Brain pericyte (primary cell): ENCODE data around the gene GPBP1L1.
"Not testable (repeated sequence)": the region's sequence is repeated elsewhere in the genome, so short reads cannot be mapped to it uniquely, and the experiment has no call there.

Experiments used
- DNase-seq: peaks from one replicate; pipeline ENCODE4 v3.0.0-alpha.2; 2012; ENCODE audit warnings: low read depth, low spot score

The GPBP1L1 gene

DNA sequence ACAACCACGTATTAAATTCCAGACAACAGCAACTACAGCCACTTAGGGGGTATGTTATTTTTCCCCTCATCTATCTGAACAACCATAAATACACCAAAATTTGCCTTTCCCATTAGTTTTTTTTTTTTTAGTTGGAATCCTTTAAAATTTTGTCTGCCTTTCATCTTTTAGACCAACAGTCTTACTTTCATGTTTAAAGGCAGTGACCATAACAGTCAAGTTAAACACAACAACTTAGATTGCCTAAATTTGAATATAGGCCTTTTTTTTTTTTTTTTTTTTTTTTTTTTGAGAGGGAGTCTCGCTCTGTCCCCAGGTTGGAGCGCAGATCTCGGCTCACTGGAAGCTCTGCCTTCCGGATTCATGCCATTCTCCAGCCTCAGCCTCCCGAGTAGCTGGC lies 3.4 kb downstream of the GPBP1L1 start:
- DNase-seq: no peak

DNA sequence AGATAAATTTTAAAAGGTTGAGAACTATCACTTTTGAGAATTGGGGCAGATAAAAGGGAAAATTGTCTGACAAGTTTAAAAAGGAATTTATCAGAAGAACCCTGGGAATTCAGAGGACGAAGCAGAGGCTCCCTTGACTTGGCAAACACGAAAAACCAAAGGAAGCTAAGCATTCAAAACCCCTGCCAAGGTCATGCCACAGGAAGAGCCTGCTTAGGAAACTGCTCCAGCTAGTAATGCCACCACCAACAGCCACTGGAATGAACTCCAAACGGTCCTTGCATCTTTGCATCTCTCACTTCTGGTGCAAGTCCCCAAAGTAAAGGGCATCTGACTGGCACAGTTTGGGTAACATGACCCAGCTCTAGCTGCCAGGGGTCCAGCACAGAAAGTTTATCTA lies 7.2 kb downstream of the GPBP1L1 start:
- DNase-seq: no peak

DNA sequence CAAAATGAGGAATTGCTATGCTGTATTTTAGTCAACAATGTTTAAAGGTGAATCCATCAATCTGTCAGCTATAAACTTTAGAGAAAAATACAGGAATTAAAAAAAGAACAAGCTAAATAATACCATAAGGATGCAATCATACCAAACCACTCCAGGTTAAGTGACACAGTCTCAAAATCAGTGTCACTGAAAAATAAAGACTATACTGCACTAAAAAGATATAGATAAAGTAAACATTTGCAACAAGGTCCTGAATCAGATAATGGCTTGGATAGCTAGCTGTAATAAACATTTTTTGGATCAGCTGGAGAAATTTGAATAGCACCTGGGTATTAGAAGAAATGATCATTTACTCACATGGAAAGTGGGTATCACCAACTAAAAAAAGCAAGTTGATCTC lies 7.8 kb downstream of the GPBP1L1 start:
- no peak for DNase-seq

DNA sequence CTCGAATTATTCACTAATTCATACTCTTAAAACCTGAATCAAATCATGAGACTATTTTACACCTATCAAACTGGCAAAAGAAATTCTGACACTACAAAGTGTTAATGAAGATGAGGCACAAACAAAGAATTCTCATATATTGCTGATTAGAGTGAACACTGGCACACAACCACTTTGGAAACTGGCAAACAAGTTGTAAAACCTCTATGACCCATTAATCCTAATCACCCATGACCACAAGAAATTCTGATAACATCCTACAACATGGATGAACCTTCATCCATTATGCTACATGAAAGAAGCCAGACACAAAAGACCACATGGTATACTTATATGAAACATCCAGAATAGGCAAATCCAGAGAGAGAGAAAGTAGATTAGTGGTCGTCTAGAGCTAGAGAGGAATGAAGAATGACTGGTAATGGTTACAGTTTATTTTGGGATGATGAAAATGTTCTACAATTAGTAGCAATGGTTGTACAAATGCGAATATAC lies 8.5 kb downstream of the GPBP1L1 start:
- DNase-seq: no peak

DNA sequence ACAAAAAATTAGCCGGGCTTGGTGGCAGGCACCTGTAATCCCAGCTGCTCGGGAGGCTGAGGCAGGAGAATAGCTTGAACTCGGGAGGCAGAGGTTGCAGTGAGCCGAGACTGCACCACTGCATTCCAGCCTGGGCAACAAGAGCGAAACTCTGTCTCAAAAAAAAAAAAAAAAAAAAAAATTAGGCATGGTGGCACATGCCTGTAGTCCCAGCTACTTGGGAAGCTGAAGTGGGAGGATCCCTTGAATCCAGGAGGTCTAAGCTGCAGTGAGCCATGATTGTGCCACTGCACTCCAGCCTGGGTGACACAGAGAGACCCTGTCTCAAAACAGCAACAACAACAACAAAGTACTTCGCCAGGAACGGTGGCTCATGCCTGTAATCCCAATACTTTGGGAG lies 9.8 kb downstream of the GPBP1L1 start:
- DNase-seq: not testable (repeated sequence)

DNA sequence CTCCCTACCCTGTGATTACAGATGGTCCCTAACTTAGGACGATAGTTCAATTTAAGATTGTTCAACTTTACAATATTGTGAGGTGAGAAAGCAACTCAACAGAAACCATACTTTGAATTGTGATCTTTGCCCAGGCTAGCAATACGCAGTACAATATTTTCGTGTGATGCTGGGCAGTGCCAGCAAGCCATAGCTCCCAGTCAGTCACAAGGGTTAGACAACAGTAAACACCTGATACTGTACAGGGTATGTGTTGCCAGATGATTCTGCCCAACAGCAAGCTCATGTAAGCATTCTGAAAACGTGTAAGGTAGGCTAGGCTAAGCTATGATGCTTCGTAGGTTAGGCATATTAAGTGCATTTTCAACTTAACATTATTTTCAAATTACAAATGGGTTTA lies 11.9 kb downstream of the GPBP1L1 start:
- no peak for DNase-seq

DNA sequence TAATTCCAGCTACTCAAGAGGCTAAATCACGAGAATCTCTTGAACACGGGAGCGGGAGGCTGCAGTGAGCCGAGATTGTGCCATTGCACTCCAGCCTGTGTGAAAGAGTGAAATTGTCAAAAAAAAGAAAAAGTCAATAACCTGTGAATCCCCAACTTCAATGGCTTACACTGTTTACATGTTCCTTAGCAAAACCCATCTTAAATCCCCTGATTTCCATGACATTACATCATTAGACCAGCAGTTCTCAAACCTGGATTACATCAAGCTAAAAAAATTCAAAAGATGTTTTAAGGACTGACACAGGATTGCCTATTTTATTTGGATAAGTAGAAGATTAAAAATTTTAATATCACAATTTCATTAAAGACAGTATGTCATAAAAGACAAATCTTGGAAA lies 12.4 kb downstream of the GPBP1L1 start:
- DNase-seq: no peak

DNA sequence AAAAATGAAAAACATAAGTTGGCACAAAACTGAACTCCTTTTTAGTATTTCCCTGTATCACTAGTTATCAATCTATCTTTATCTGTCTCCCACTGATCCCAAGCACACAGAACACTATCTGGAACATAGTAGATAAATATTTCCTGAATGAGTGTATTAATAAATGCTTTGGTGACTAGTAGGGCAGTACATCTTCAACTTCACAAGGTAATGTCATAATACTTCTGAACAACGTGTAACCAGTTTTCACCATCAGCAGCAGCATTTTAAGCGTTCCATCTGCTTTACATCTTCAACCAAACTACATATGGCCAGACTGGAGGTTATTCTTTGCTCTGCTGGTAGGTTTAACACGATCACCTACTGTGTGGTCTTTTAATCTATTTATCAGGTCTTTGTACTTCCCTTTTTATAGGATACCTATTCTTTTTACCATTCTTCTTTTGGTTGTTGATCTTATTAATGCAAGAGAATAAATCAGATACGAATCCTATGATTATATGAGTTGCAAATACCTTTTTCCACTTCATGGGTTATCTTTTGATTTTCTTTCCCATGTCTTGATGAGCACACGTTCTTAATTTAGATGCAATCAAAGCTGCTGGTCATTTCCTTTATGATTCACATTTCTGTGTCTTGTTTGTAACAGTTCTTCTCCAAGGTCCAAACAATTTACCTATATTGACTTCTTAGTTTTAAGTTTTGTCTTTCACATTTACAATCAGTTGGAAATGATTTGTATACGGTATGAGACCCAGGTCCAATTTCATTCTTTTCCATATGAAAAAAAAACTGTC lies 16.3 kb downstream of the GPBP1L1 start:
- DNase-seq: no peak

DNA sequence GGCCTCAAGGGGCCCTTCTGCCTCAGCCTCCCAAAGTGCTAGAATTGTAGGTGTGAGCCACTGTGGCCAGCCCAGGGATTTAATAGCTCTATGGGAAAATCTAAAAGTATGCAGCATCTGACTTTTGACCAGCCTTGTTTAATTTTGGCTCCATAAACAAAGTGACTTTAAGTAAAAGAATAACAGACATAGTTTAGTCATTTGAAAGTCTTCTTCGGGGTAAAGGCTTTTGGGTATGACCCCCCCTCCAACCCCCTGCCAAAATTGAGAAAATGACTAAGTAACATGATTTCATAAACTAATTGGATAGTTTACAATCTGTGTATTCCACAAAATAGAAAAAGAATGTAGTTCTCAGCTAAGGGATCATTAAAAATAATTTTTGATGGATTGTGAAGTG lies 17.0 kb downstream of the GPBP1L1 start:
- DNase-seq: no peak

DNA sequence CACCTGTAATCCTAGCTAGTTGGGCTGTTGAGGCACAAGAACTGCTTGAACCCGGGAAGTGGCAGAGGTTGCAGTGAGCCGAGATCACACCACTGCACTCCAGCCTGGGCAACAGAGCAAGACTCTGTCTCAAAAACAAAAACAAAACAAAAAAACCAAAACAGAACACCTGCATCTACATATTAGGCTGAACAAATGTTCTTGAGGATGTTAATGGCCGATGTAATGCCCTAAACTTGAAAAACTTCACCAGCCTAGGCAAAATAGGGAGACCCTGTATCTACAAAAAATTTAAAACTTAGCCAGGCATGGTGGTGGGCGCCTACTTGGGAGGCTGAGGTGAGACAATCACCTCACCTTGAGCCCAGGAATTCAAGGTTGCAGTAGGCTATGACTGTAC lies 17.8 kb downstream of the GPBP1L1 start:
- DNase-seq: no peak

DNA sequence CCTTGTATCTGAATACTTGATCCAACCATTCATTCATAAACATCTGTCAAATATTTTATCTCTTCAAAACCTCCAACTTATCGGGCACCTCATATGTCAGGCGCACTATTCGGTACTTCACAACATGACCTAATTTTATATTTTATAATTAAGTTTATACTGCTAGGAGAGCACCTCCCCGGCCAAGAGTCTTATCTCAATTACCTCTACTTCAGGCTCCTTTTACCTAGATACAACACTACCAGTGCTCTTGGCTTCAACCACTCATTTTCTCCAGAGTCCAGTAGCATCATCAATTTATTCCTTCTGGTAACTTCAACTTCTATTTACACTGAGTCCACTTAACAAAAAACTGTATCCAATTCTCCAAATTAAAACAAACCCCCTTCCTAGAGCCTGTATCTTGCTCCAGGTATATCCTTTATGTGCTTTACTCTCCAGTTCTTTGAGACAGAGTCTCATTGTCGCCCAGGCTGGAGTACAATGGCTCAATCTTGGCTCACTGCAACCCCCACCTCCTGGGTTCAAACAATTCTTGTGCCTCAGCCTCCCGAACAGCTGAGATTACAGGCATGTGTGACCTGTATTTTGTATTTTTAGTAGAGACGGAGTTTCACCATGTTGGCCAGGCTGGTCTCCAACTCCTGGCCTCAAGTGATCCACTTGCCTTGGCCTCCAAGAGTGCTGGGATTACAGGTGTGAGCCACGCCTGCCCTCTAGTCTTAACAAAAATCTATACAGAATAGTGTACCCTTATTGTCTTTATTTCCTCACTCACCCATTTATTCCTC lies 18.8 kb downstream of the GPBP1L1 start:
- no peak for DNase-seq

DNA sequence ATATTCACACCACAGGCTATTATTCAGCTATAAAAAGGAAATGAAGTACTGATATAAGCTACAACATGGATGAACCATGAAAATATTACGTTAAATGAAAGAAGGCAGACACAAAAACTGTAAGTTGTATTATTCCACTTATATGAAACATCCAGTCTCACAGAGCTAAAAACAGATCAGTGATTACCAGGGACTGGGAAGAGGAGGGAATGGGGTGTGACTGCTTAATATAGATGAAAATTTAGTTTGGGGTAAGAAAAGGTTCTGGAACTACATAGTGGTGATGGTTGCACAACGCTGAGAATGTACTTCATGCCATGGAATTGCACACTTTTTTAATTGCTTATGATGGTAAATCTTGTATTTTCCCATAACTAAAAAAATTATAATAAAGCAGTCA lies 19.5 kb downstream of the GPBP1L1 start:
- no peak for DNase-seq

DNA sequence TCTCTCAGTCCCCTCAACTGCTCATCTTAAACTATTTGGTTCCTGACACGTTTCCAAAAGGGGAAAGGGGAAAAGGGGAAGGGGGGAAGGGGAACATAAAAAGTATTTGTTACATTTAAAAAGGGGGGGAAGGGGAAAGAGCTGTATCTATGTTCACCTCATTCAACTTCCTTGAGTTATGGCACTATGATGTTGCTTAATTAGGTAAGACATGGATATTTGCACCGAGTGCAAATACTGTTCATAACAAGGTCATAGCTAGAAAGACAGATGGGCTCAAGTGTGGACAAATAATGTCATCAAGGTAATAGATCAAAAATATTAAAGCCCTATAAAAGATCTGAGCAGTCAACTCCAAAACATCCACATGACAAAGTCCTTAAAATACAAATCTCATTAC lies 26.0 kb downstream of the GPBP1L1 start:
- DNase-seq: no peak

DNA sequence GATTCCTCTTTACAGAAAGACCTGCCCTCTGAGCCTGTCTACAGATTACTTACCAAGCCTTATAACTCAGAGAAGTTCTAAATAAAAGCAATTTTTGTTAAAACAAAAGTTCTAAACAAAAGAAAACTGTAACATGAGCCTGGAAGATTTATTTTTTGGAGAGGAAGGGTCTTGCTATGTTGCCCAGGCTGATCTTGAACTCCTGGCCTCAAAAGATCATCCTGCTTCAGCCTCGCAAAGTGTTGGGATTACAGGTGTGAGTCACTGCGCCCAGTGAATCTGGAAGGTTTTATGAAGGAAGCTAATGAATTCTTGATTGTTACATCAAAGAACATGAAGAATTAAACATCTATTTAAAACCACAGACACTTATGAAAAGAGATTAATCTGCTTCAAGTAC lies 27.1 kb downstream of the GPBP1L1 start:
- no peak for DNase-seq

DNA sequence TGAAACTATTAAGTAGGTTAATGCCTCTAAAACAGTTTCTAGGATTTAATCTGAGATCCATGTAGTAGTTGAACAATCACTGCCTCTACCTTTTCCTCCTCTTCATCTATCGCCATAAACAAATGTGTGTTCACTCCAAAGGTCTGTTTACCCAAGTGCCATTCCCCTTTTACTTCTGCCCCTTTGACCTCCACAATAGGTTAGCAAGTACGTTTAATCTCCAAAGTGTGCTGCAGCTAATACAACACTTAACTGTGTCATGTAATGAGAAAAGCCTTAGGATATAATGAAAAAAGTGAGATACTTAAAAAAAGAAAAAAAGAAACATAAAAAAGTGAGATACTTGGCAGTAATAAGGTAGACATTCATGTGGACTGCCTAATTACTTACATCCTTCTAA lies 28.2 kb downstream of the GPBP1L1 start:
- DNase-seq: no peak

DNA sequence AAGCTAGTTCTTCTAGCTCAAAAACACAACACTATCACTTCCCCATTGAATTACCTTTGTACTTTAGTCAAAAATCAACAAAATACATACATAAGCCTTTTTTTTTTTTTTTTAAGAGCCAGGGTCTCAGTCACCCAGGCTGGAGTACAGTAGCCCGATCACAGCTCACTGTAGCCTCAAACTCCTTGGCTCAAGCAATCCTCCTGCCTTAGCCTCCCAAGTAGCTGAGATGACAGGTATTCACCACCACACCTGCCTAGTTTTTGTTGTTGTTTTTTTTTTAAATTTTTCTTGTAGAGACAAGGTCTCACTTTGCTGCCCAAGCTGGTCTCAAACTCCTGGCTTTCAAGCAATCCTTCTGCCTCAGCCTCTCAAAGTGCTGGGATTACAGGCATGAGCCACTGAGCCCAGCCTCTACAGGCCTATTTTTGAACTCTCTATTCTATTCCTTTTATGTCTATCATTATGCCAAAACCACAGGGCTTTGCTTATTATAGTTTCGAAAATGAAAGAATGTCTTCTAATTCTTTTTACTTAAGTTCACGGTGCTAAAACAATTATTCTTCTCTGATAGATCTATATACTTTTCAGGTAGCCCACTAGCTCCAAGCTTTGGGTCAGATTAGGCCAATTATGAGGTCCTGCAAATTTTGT lies 29.6 kb downstream of the GPBP1L1 start:
- DNase-seq: no peak

DNA sequence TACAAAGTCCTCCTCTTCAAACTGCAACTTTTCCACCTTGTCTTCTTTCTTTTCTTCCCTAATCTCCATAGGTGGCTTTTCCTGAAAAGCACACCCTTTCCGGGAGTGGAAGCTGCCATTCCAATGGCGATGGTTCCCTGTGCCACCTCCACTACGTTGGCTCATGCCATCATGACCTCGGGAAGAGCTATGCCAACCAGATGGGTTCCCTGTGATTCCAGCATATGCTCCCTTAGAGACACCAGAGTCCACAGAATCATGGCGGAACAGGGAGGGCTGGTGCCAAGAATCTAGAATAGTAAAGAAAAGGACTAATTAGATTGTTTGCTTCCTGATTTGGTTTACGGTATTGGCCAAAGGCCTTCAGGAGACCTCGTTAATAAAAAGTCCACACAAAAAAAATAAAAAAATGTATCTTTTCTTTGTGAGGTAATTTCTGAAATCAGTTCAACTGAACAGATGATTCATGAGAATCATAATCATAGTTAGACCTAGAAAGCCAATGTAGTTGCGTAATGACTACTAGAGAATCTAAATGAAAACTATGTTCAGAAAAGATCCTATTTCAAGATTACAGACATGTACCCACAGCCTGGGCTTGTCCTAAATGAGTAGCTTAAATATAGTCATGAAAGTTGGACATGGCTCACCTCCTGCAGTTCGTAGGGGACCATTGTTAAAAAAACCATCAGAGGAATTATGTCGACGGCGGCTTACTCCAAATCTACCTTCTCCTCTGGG lies 31.6 kb downstream of the GPBP1L1 start:
- DNase-seq: no peak

DNA sequence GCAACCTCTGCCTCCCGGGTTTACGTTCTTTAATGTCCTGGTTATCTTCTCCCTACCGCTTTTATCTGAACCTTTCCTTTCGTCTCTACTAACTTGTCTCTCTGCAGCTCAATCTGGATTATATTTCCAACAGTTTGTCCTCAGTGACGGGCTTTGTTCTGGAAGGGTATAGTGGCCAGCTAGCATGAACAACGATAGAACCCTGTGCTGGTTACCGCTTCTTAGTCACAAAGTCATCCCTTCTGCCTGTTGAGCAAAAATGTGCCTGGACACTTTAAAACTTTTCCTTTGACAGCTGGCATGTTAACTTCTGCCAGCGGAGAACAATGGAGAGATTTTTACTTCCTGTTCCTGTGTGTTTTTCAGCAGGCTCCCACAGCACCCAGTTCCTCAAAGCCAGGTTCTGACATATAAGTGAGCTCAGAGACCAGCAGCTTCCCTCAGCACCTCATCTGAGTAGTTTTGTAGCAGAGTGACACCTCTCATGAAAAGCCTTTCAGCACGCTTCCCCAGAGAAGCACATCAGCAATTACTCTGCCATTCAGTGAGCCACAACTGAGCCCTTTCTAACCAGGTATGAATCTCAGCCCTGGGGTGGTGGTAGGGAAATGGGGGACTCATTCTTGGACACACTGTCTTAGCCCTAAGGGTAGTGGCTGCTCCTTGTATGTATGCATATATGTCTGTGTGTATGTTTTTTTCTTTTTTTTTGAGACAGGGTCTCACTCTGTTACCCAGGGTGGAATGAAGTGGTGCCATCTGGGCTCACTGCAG lies 38.9 kb downstream of the GPBP1L1 start:
- no peak for DNase-seq

DNA sequence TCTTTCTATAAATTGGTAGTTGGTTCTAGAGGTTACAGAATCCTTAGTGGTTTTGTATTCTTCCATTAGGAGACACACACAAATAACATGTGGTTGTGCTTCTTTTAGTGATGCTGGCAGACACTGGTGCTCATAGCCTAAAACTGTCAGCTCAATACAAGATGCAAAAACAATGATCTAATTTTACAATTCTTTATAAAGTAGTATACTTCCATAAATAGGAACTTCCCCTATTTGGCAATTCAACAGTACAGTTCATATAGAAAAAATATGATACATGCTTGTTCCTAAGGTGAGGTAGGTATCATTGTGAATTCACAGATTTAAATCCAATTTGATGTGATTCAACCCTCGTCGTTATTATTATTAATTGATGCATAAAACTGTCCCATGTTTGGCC lies 41.7 kb downstream of the GPBP1L1 start:
- no peak for DNase-seq

DNA sequence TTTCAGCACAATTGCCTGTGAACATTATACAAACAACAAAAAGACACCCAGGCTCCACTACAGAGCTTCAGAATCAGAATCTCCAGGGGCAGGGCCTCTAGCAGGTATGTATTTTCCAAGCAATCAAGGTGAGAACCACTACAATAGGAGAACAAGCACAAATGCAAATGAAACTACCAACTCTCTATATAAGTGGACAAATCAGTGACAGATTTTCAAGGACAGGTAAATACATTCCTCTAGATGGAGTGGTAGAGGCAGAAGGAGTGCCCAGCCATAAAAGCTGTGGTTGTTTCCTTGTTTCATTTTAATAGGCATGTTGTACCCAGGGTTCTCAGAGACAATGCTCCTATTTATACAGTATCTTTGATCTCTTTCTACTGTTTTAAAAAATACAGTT lies 42.4 kb downstream of the GPBP1L1 start:
- no peak for DNase-seq

DNA sequence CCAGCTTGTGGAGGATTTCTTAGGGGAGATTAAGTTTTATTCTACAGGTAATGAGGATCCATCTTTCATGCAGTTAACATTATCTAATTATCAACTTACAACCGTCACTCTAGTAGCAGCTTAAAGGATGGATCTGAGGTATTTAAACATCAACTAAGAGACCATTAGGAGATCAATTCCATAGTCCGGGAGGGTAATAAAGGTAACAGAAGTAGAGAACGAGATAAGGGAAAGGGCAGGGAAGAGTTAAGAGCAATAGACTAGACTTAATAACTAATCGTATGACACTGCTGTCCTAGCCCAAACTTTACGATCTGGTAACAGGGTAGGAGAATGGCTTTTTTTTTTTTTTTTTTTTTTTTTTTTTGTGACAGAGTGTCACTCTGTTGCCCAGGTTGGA lies 43.0 kb downstream of the GPBP1L1 start:
- DNase-seq: no peak
